ENCODE data around the gene PGA5.
A peak's percentile ranks its signal among the peaks of the same experiment; 100 is the strongest.

Gene PGA5

GRCh38 chr11:61277186-61278000 is 36.4 kb downstream of the PGA5 start:
- TF ChIP-seq, protein P1, sequence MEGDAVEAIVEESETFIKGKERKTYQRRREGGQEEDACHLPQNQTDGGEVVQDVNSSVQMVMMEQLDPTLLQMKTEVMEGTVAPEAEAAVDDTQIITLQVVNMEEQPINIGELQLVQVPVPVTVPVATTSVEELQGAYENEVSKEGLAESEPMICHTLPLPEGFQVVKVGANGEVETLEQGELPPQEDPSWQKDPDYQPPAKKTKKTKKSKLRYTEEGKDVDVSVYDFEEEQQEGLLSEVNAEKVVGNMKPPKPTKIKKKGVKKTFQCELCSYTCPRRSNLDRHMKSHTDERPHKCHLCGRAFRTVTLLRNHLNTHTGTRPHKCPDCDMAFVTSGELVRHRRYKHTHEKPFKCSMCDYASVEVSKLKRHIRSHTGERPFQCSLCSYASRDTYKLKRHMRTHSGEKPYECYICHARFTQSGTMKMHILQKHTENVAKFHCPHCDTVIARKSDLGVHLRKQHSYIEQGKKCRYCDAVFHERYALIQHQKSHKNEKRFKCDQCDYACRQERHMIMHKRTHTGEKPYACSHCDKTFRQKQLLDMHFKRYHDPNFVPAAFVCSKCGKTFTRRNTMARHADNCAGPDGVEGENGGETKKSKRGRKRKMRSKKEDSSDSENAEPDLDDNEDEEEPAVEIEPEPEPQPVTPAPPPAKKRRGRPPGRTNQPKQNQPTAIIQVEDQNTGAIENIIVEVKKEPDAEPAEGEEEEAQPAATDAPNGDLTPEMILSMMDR (conservative IDR thresholded peaks at IDR 0.05; ENCODE audit: low read depth, low read length): no peak
- H3K4me3 ChIP-seq (ENCODE audit: low read length): no peak overlapping the region
- no peak for DNase-seq (ENCODE audit: low read depth)

- TF ChIP-seq, protein P1 (conservative IDR thresholded peaks at IDR 0.05; ENCODE audit: low read depth, low read length): no peak
- H3K4me3 ChIP-seq (ENCODE audit: low read length): no peak overlapping the region
- DNase-seq (ENCODE audit: low read depth): no peak
Measured at GRCh38 chr11:61278001-61278470, 37.1 kb downstream of the PGA5 start.

GRCh38 chr11:61279934-61280659 is 39.1 kb downstream of the PGA5 start:
- H3K4me3 ChIP-seq (ENCODE audit: low read length): no peak overlapping the region
- DNase-seq (ENCODE audit: low read depth): no peak
- TF ChIP-seq, protein P1 (conservative IDR thresholded peaks at IDR 0.05; ENCODE audit: low read depth, low read length): no peak

DNA sequence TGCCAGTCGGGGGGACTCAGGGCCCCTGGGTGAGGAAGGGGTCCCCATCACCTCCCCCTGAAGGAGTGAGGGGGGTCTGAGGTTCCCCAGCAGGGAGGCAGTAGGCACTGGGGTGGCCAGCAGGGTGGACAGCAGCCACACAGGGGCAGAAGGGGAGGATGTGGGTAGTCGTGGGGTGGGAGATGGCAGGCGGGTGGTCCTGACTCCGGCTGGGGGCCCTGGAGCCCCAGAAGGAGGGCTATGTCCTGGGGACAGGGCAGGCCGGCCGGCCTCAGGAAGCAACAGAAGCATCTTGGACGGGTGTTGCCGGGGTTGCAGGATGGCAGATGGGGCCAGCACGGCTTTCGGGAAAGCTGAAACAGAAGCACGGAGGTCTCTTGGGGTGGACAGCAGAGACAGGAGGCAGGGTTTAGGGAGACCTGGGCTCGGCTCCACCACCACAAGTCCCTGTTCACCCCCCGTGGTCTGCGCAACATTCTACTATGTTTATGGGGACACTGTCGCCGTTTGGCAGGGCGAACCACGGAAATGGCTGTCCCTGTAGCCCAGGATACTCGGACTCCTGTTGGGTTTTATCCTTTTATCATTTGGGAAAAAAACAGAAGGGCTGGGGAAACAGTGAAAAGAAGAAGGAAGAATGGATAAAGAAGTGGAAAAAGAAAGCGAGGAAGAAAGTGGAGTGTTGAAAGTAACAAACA is 40.1 kb downstream of the PGA5 start:
- TF ChIP-seq, protein P1 (conservative IDR thresholded peaks at IDR 0.05; ENCODE audit: low read depth, low read length): no peak
- no peak for DNase-seq (ENCODE audit: low read depth)
- H3K4me3 ChIP-seq (ENCODE audit: low read length): no peak overlapping the region

- peak overlapping the region; percentile 6 for H3K4me3 ChIP-seq (ENCODE audit: low read length)
- TF ChIP-seq, protein P1 (conservative IDR thresholded peaks at IDR 0.05; ENCODE audit: low read depth, low read length): no peak
- DNase-seq (ENCODE audit: low read depth): no peak
Measured at GRCh38 chr11:61281581-61282250, 40.7 kb downstream of the PGA5 start.

- no peak overlapping the region for H3K4me3 ChIP-seq (ENCODE audit: low read length)
- DNase-seq (ENCODE audit: low read depth): no peak
- TF ChIP-seq, protein P1 (conservative IDR thresholded peaks at IDR 0.05; ENCODE audit: low read depth, low read length): no peak
Measured at GRCh38 chr11:61283613-61284012, 42.6 kb downstream of the PGA5 start.
